Stimulated activated naive CD8-positive, alpha-beta T cell treated with anti-CD3 and anti-CD28 coated beads, Interleukin-15, Interleukin-2, amounts not matched to agents 100 ng/mL and 50 ng/mL, for 24 hours (primary cell): ENCODE results near the gene CCDC71.

Experiments used
- H3K27ac Mint-ChIP-seq: one replicate; pipeline ENCODE4 v1.8.0; 2021; ENCODE audit warnings: mild to moderate bottlenecking, mixed read lengths
- H3K27me3 Mint-ChIP-seq: one replicate; pipeline ENCODE4 v1.8.0; 2021; ENCODE audit warnings: mixed read lengths
- H3K36me3 Mint-ChIP-seq: one replicate; pipeline ENCODE4 v1.8.0; 2021; ENCODE audit warnings: low read depth, mixed read lengths
- H3K4me1 Mint-ChIP-seq: one replicate; pipeline ENCODE4 v1.8.0; 2021; ENCODE audit warnings: low read depth, mixed read lengths
- H3K4me3 Mint-ChIP-seq: one replicate; pipeline ENCODE4 v1.8.0; 2021; ENCODE audit warnings: mild to moderate bottlenecking, mixed read lengths
- H3K9me3 Mint-ChIP-seq: one replicate; pipeline ENCODE4 v1.8.0; 2021; ENCODE audit warnings: mixed read lengths

The CCDC71 gene

DNA sequence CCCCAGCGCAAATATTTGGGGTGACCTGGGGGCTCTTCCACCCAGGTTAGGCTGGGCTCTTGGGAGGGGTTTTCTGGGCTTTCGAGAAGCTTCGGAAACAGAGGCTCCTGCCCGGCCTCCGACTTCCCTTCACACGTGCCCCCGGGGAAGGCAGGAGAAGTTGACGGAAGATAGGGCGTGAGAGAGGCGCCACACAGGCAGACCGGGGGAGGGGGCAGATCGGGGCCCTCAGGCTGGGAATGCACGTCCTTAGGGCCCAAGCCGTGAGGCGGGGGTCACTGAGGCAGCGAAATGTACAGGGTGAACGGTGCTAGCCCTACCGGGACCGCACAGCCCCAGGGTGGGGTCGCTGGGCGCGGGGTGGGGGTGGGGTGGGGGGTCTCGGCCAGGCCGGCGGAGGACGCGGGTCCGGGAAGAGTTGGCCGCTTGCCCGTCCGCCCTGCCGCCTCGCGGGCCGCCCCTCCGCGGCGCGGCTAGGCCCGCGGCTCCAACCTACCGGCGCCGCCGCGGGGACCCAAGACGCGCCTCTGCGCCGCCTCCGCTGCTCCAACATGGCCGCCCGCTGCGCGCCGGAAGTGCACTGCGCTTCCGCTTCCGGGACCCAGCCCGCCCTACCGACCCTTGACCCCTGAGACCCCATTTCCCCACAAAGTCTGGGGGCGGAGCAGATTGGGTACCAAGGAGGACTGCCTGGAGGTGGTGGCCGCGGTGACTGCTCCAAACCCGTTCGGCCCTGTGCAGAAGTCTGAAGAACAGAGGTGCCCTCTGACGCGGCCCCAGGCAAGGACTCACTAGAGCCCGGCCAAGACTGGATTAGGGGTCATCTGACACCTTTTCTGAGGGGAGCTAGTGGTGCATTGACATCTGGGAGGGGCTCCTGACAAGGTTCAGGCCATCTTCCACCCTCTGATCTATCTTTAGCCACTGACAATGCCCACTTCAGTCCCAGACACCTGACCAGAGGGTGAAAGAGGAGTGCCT is at the start of gene CCDC71:
Gene CCDC71, minus strand, starts transcription at position 561 of the 981 bp plus-strand sequence. CDS start 2,123 bp downstream, outside the sequence.
- peak within 1 kb of the TSS; percentile 90 for H3K27ac Mint-ChIP-seq

GRCh38 chr3:49213998-49214397 is 47.9 kb upstream of the CCDC71 start:
- Mint-ChIP-seq H3K36me3 (no peaks in the 10 kb centered on the region), H3K27ac (no peak overlapping the region), H3K9me3 (no peaks in the 10 kb centered on the region), H3K27me3 (peaks cover 4% of the 10 kb centered on the region), H3K4me1 (no peaks in the 10 kb centered on the region), H3K4me3 (no peak overlapping the region)

More for the DNA sequence above, at the start of gene CCDC71:
- H3K4me3 Mint-ChIP-seq = peak within 1 kb of the TSS; percentile 92
- peaks cover 23% of the 10 kb centered on the region for H3K36me3 Mint-ChIP-seq
- H3K9me3 Mint-ChIP-seq = no peaks in the 10 kb centered on the region
- H3K4me1 Mint-ChIP-seq = peaks cover 52% of the 10 kb centered on the region
- no peaks in the 10 kb centered on the region for H3K27me3 Mint-ChIP-seq

DNA sequence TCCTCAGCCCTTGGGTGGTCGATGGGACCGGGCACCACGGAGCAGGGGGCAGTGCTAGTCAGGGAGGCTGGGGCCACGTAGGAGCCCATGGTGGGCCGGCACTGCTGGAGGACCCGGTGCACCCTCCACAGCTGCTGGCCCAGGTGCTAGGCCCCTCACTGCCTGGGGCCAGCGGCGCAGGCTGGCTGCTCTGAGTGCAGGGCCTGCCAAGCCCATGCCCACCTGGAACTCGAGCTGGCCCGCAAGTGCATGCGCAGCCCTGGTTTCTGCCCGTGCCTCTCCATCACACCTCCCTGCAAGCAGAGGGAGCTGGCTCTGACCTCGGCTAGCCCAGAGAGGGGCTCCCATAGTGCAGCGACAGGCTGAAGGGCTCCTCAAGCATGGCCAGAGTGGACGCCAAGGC is 47.4 kb upstream of the CCDC71 start:
- Mint-ChIP-seq H3K4me3 (no peak overlapping the region), H3K27ac (no peak overlapping the region), H3K4me1 (no peaks in the 10 kb centered on the region)

DNA sequence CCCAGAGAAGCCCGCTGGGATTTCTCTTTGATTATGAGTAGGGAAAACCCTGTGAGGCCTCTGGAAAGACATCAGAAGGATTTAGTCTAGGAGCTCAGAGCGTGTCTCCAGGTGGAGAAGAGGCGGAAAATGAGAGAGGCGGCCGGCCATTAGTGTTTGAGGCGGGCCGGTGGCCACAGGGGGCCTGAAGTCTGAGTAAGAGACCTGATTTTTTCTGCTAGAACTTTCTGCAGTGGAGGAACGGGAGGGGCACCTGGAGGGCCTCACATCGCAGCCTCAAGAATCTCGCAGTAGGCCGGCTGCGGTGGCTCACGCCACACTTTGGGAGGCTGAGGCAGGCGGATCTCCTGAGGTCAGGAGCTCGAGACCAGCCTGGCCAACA is 33.8 kb upstream of the CCDC71 start:
- H3K36me3 Mint-ChIP-seq = no peaks in the 10 kb centered on the region
- no peak overlapping the region for H3K4me3 Mint-ChIP-seq
- H3K27me3 Mint-ChIP-seq = peaks cover 6% of the 10 kb centered on the region
- H3K4me1 Mint-ChIP-seq = no peaks in the 10 kb centered on the region
- H3K9me3 Mint-ChIP-seq = no peaks in the 10 kb centered on the region
- no peak overlapping the region for H3K27ac Mint-ChIP-seq

More for the DNA sequence above, 47.4 kb upstream of the CCDC71 start:
- H3K36me3 Mint-ChIP-seq = no peaks in the 10 kb centered on the region
- no peaks in the 10 kb centered on the region for H3K9me3 Mint-ChIP-seq
- H3K27me3 Mint-ChIP-seq = peaks cover 4% of the 10 kb centered on the region

- no peak overlapping the region for H3K4me3 Mint-ChIP-seq
- H3K4me1 Mint-ChIP-seq = no peaks in the 10 kb centered on the region
- no peaks in the 10 kb centered on the region for H3K36me3 Mint-ChIP-seq
- H3K9me3 Mint-ChIP-seq = no peaks in the 10 kb centered on the region
- no peak overlapping the region for H3K27ac Mint-ChIP-seq
- H3K27me3 Mint-ChIP-seq = peaks cover 6% of the 10 kb centered on the region
Observed at GRCh38 chr3:49199239-49199899, 33.2 kb upstream of the CCDC71 start.

DNA sequence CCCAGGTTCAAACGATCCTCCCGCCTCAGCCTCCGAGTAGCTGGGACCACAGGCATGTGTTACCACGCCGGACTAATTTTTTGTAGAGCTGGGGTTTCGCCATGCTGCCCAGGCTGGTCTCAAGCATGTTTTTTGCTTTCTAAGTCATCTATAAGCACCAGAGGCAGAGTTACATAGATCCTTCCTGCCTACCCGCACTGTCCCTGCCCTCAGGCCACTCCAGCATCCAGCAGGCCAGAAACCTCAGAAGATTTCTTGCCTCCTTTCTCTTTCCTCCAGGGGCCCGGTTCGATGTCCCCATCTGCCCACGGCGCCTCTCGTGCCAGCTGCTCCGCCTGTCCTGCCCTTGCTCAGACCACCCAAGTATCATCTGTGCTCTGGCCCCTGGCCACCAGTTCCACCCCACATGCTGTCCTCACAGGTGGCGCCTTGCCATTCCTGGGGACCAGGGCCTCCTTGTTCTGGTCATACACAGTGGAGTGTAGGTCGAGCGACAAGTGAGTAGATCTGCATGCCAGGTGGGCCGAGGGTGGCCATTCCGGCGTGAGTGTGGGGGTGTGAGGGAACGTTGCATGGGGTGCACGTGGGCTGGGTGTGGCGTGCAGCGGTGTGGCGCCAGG is 32.6 kb upstream of the CCDC71 start:
- Mint-ChIP-seq H3K9me3 (no peaks in the 10 kb centered on the region), H3K27me3 (peaks cover 6% of the 10 kb centered on the region), H3K36me3 (no peaks in the 10 kb centered on the region)

GRCh38 chr3:49198161-49198560 is 32.0 kb upstream of the CCDC71 start:
- H3K9me3 Mint-ChIP-seq = no peaks in the 10 kb centered on the region
- H3K27ac Mint-ChIP-seq = no peak overlapping the region
- H3K4me1 Mint-ChIP-seq = no peaks in the 10 kb centered on the region
- H3K27me3 Mint-ChIP-seq = peaks cover 6% of the 10 kb centered on the region
- H3K36me3 Mint-ChIP-seq = no peaks in the 10 kb centered on the region
- H3K4me3 Mint-ChIP-seq = no peak overlapping the region

More for the DNA sequence above, 32.6 kb upstream of the CCDC71 start:
- no peaks in the 10 kb centered on the region for H3K4me1 Mint-ChIP-seq
- no peak overlapping the region for H3K4me3 Mint-ChIP-seq
- H3K27ac Mint-ChIP-seq = no peak overlapping the region

DNA sequence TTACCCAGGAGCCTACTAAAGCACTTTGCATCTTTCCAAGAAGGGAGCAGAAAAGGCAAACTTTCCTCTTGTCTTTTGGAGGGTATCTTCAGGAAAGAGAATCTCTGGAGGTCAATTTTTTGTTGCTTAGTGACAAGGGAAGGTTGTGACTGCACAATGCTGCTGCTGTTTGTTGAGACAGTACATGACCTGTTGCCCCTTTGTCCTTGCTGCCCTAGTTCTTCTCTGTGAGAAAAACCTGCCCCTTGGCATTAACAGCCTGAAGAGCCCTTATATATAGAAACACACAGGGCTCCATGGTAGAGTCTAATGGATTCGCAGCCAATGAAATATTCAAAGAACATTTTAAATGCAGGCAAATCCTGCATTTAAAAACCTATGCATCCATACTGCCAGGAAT is 25.6 kb upstream of the CCDC71 start:
- Mint-ChIP-seq H3K27me3 (no peaks in the 10 kb centered on the region), H3K4me3 (no peak overlapping the region), H3K4me1 (no peaks in the 10 kb centered on the region), H3K36me3 (no peaks in the 10 kb centered on the region), H3K9me3 (no peaks in the 10 kb centered on the region), H3K27ac (no peak overlapping the region)

DNA sequence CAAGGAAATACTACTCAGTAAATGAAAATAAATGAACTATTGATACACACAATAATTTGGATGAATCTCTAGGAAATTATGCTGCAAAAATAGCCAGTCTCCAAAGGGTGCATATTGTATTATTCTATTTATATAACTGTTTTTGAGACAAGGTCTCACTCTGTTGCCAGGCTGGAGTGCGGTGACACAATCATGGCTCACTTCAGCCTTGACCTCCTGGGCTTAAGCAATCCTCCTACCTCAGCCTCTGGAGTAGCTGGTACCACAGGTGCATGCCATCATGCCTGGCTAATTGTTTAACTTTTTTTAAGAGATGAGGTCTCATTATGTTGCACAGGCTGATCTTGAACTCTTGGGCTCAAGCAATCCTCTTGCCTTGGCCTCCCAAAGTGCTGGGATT is 17.7 kb upstream of the CCDC71 start:
- Mint-ChIP-seq H3K9me3 (no peaks in the 10 kb centered on the region), H3K27ac (no peak overlapping the region), H3K27me3 (peaks cover 7% of the 10 kb centered on the region), H3K4me1 (no peaks in the 10 kb centered on the region), H3K4me3 (no peak overlapping the region), H3K36me3 (no peaks in the 10 kb centered on the region)

GRCh38 chr3:49182682-49183081 is 16.6 kb upstream of the CCDC71 start:
- Mint-ChIP-seq H3K4me1 (no peaks in the 10 kb centered on the region), H3K9me3 (no peaks in the 10 kb centered on the region), H3K27me3 (peaks cover 9% of the 10 kb centered on the region), H3K36me3 (no peaks in the 10 kb centered on the region), H3K4me3 (no peak overlapping the region), H3K27ac (no peak overlapping the region)

GRCh38 chr3:49181351-49181750 is 15.2 kb upstream of the CCDC71 start:
- Mint-ChIP-seq H3K36me3 (no peaks in the 10 kb centered on the region), H3K4me1 (no peaks in the 10 kb centered on the region), H3K9me3 (no peaks in the 10 kb centered on the region), H3K4me3 (no peak overlapping the region), H3K27ac (no peak overlapping the region), H3K27me3 (peaks cover 9% of the 10 kb centered on the region)

- no peaks in the 10 kb centered on the region for H3K36me3 Mint-ChIP-seq
- H3K27me3 Mint-ChIP-seq = peaks cover 9% of the 10 kb centered on the region
- H3K9me3 Mint-ChIP-seq = no peaks in the 10 kb centered on the region
- no peak overlapping the region for H3K27ac Mint-ChIP-seq
- no peak overlapping the region for H3K4me3 Mint-ChIP-seq
- H3K4me1 Mint-ChIP-seq = no peaks in the 10 kb centered on the region
Observed at GRCh38 chr3:49180116-49180515, 14.0 kb upstream of the CCDC71 start.

- Mint-ChIP-seq H3K4me1 (peaks cover 6% of the 10 kb centered on the region), H3K27ac (no peak overlapping the region), H3K36me3 (no peaks in the 10 kb centered on the region), H3K27me3 (peaks cover 9% of the 10 kb centered on the region), H3K9me3 (no peaks in the 10 kb centered on the region), H3K4me3 (no peak overlapping the region)
Observed at GRCh38 chr3:49177073-49177472, 10.9 kb upstream of the CCDC71 start.

DNA sequence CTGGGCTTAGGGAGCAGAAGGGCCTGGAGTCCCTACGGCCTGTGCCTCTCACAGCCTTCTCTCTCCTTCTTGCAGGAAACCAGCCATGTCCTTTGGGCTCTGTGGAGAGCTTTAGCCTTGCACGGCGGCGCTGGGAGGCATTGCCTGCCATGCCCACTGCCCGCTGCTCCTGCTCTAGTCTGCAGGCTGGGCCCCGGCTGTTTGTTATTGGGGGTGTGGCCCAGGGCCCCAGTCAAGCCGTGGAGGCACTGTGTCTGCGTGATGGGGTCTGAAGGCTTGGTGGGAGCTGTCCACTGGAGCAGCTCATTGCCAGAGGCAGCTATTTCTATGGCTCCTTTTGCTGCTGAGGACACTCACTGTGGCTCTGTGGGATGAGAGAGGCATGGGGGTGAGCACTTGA is 9.4 kb upstream of the CCDC71 start:
- H3K27ac Mint-ChIP-seq = no peak overlapping the region
- H3K4me1 Mint-ChIP-seq = peaks cover 12% of the 10 kb centered on the region
- no peaks in the 10 kb centered on the region for H3K9me3 Mint-ChIP-seq
- H3K4me3 Mint-ChIP-seq = no peak overlapping the region
- no peaks in the 10 kb centered on the region for H3K36me3 Mint-ChIP-seq
- peaks cover 9% of the 10 kb centered on the region for H3K27me3 Mint-ChIP-seq

DNA sequence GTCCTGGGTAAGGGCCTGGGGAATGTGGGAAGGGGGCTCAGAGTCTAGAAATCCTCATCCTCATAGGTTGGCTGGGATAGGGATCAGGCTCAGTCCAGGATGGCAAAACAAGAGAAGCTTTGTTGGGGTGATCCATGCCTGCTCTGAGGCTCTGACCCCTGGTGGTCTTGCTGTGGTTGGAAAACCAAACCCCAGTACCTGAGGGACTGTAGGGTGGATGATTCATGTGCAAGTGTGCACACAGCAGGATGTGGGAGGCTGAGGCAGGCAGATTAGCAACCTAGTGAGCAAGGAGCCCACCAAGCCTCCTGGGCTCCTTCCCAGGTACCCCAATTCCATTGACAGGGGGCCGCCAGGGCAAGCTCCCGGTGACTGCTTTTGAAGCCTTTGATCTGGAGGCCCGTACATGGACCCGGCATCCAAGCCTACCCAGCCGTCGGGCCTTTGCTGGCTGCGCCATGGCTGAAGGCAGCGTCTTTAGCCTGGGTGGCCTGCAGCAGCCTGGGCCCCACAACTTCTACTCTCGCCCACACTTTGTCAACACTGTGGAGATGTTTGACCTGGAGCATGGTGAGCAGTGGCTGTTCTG is 8.4 kb upstream of the CCDC71 start:
- H3K9me3 Mint-ChIP-seq = no peaks in the 10 kb centered on the region
- no peak overlapping the region for H3K27ac Mint-ChIP-seq
- no peaks in the 10 kb centered on the region for H3K36me3 Mint-ChIP-seq
- peaks cover 8% of the 10 kb centered on the region for H3K27me3 Mint-ChIP-seq
- H3K4me3 Mint-ChIP-seq = no peak overlapping the region
- peaks cover 12% of the 10 kb centered on the region for H3K4me1 Mint-ChIP-seq
